GM21515 (cell line): ENCODE results near the gene SLC46A3.
"Not testable (repeated sequence)": the region's sequence is repeated elsewhere in the genome, so short reads cannot be mapped to it uniquely, and the experiment has no call there.

Source experiments
- ATAC-seq: cut with Tn5 transposase; IDR thresholded peaks from one replicate; pipeline ENCODE4 v1.9.1; 2021; ENCODE audit not compliant: unreplicated experiment

Gene SLC46A3

GRCh38 chr13:28684257-28684656, 34.5 kb downstream of the SLC46A3 start:
- no peak for ATAC-seq

DNA sequence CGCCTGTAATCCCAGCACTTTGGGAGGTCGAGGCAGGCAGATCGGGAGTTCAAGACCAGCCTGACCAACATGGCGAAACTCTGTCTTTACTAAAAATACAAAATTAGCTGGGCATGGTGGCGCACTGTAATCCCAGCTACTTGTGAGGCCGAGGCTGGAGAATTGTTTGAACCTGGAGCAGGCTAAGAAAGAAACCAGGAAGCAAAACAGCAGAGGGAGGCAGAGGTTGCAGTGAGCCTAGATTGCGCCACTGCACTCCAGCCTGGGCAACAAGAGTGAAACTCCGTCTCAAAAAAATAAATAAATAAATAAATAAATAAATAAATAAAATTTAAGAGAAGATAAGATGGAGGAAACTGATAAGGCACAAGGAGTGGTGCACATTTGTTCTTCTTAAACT, 35.6 kb downstream of the SLC46A3 start:
- not testable (repeated sequence) for ATAC-seq

DNA sequence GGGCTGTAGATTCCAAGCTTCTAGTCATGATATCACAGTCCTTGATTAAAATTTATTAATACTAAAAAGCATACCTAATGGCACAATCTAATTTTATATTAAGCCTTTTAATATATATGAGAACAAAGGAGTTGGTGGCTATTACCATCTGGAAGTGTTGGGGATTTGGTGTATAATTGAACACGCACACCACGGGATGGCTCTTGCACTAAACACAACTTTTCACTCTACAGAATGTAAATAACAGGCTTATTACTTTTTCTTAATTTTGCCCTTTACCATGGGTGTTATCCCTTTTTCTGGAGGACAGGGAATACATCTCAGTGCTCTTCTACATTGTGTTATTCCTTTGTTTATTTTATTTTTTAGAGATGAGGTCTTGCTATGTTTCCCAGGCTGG, 38.2 kb downstream of the SLC46A3 start:
- no peak for ATAC-seq

GRCh38 chr13:28679628-28680027, 39.1 kb downstream of the SLC46A3 start:
- no peak for ATAC-seq

- ATAC-seq, result no peak
Observed at GRCh38 chr13:28678809-28679208, 40.0 kb downstream of the SLC46A3 start.

- no peak for ATAC-seq
Observed at GRCh38 chr13:28671126-28671792, 47.5 kb downstream of the SLC46A3 start.

DNA sequence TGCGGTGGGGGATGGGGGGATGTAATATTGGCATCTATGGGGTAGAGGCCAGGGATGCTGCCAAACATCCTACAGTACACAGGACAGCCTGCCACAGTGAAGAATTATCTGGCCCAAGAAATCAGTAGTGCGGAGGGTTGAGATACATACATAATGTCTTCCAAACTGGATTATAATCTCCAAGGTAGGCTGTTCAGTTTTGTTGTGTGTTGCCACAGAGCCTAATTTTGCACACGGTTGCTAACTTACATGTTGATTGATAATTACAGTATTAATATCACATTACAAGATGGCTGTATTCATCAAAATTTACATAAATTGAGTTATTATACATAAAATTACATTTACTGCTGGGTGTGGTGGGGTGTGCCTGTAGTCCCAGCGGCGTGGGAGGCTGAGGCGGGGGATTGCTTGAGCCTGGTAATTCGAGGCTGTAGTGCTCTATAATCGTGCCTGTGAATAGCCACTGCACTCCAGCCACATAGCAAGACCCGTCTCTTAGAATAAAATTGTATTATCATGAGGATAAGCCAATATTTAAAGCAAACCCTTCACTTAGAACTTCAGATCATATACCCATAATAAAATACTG, 51.8 kb downstream of the SLC46A3 start:
- ATAC-seq, result no peak

GRCh38 chr13:28659621-28659970, 59.2 kb downstream of the SLC46A3 start:
- ATAC-seq, result no peak

- peak; percentile 82 for ATAC-seq
Observed at GRCh38 chr13:28658796-28659620, 59.8 kb downstream of the SLC46A3 start, which contains the start of gene POMP. TSS of gene POMP (plus strand) at chr13:28659130. CDS start at chr13:28659185, 55 bp downstream.

DNA sequence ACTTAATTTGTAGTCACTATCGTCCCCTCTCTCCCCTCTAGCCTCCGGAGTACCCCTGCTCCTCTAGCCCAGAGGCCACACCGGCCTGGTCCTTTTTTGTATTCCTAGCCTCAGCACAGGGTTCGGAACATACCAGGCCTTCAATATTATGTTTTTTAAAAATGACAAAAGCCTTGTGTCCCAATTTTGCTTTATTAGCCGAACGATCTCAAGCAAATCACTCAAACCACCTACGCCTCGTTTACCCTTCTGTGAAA, 60.3 kb downstream of the SLC46A3 start:
- ATAC-seq, result peak; percentile 19

GRCh38 chr13:28657784-28658538, 60.8 kb downstream of the SLC46A3 start:
- no peak for ATAC-seq

GRCh38 chr13:28655561-28655960, 63.2 kb downstream of the SLC46A3 start:
- no peak for ATAC-seq

DNA sequence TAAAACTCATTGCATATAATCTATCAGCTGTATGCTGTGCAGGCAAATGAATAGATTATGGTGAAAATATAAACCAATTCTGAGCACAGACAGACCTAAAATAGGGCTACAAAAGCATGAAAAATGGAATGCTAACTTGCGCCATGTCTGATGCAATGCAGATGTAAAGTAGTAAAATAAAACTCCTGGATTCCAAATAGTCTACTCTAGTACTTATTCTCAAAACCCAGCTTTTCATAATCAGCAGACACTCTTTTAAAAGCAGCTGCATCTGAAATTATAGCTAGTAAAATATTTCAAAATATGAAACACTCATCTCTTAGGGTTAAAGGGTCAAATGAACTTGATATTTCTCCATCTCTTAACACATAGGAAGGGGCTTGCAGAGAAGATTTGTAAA, 64.5 kb downstream of the SLC46A3 start:
- ATAC-seq, result no peak

- ATAC-seq, result no peak
Observed at GRCh38 chr13:28653111-28653510, 65.7 kb downstream of the SLC46A3 start.

DNA sequence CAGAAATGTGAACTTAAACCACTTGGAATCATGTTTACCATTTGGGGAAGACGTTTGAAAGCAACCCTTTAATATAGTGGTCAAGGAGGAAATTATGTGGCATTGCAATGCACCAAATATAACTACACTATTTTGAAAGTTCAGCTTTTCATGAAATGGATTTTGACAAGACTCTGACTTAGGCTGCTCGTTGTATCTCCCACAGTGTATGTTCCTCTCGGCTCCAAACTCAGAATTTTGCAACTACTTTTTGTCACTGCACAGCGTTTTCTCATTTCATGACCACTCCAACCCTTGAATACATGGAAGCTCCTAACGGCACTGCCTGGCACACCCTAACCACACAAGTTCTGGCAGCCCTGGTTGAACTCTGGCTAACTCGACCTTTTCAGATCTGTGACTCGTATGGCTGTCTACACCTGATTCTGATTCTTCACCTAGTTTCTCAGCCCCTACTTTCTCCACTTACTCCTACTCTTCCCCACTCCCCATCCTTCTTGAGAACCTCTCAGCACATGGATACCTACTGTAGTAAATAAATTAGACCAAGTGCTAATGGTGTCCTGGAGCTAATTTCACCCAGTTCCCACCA, 66.9 kb downstream of the SLC46A3 start:
- no peak for ATAC-seq

DNA sequence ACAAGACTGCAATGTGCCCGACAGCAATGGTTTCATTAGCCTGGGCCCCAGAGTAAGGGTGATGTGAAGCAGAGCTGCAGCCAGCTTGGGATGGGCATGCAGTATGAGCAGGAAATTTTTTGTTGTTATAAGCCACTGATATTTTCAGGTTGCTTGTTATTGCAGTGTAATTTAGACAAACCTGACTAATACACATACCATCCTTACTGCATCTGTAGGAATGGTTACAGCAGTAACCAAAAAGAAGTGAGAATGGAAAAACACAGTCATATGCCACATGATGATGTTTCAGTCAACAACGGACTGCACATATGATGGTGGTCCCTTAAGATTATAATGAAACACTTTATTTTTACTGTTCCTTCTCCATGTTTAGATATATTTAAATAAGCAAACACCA, 68.5 kb downstream of the SLC46A3 start:
- ATAC-seq, result no peak
